Tibial nerve (tissue), 4 donors: ENCODE measurements around the gene FAM210A.

ENCODE experiments used
- EP300 ChIP-seq, 2 donors: sonication (generic); formaldehyde crosslinking; IDR thresholded peaks; one replicate each; pipeline ENCODE4 v1.6.1; 2017; ENCODE audit warnings: antibody characterized with exemption in 2 of 2, mild to moderate bottlenecking in 1 of 2
- POLR2A ChIP-seq, 2 donors: fragments of 450-650 bp; IDR thresholded peaks; one replicate each; pipeline ENCODE4 v1.6.1; 2017; ENCODE audit warnings: antibody characterized with exemption in 2 of 2, mild to moderate bottlenecking in 2 of 2, moderate library complexity in 2 of 2
- TF ChIP-seq, protein P1 (sequence below), 5 experiments: fragments of 200-600 bp in 3 of 5; fragments of 450-650 bp in 2 of 5; sonication (generic) in 3 of 5; IDR thresholded peaks; one replicate each; pipeline ENCODE4 v1.5.1; 2016 to 2019; ENCODE audit warnings: antibody characterized with exemption in 5 of 5, mild to moderate bottlenecking in 3 of 5, moderate library complexity in 2 of 5

DNA sequence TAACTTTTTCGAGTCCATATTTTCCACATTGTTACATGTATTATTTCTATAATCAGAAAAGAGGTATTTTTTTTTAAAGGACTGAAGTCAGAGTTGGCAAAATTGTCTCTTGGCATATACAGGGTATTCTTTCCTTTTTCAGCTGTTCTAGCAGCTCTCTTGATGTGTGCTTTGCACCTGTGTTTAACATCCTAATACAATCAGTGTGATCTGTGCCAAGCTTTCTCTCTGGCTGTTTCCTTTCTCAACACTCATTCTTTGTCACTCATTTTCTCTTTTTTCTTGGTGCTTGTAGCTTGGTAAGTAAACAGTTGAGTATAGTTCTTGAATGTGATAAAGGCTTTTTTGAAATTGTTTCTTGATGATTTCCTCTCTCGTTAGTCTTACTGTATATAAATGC, 9.3 kb upstream of the FAM210A start:
- TF ChIP-seq, protein P1, sequence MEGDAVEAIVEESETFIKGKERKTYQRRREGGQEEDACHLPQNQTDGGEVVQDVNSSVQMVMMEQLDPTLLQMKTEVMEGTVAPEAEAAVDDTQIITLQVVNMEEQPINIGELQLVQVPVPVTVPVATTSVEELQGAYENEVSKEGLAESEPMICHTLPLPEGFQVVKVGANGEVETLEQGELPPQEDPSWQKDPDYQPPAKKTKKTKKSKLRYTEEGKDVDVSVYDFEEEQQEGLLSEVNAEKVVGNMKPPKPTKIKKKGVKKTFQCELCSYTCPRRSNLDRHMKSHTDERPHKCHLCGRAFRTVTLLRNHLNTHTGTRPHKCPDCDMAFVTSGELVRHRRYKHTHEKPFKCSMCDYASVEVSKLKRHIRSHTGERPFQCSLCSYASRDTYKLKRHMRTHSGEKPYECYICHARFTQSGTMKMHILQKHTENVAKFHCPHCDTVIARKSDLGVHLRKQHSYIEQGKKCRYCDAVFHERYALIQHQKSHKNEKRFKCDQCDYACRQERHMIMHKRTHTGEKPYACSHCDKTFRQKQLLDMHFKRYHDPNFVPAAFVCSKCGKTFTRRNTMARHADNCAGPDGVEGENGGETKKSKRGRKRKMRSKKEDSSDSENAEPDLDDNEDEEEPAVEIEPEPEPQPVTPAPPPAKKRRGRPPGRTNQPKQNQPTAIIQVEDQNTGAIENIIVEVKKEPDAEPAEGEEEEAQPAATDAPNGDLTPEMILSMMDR (IDR thresholded peaks at IDR 0.05): no peak
- TF ChIP-seq POLR2A (IDR thresholded peaks at IDR 0.05): no peak
- no peak for TF ChIP-seq EP300 (IDR thresholded peaks at IDR 0.05)
